ENCODE measurements around the gene FOXO3.

The FOXO3 gene

GRCh38 chr6:108625581-108625980 is 64.9 kb downstream of the FOXO3 start:
- in situ Hi-C loops (cut with MboI; ENCODE audit: low sequenced_read_pairs), result no loop called here

GRCh38 chr6:108626777-108627176 is 66.1 kb downstream of the FOXO3 start:
- in situ Hi-C loops (cut with MboI; ENCODE audit: low sequenced_read_pairs), result no loop called here

DNA sequence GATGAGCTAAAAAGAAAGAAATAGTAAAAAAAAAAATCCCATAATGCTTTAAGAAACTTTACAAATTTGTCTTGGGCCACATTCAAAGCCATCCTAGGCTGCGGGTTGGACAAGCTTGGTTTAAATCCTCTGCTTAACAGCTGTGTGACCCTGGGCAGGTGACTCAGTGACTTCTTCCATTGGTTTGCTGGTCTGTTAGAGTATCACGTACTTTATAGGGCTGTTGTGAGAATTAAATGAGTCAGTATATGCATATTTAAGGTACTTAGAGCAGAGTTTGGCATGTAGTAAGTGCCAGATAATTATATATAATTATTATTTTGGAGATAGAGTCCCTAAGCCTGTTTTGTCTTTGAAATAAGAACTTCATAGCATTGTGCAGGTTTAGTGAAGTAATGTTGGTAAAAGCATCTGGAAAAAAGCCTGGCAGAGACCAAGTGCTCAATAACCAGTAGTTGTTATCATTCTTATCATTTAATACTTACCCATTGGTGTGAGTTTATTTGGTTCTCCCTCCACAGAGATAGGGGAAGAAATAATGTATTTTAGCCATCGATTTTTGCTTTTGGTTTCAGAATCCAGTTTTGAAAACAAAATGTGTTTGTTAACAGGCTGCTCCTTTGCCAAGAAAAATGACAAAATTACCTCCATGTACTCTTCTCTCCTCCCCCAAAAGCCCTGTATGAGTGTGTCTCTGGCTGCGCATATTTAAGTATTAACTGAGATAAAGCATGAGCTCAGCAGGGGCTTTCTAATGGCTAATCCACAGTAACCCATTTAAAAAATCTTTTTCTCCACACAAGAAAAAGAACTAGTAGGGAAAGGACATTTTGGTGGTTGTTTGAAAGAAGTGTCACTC is 67.2 kb downstream of the FOXO3 start:
- in situ Hi-C loops (cut with MboI; ENCODE audit: low sequenced_read_pairs), result no loop called here

DNA sequence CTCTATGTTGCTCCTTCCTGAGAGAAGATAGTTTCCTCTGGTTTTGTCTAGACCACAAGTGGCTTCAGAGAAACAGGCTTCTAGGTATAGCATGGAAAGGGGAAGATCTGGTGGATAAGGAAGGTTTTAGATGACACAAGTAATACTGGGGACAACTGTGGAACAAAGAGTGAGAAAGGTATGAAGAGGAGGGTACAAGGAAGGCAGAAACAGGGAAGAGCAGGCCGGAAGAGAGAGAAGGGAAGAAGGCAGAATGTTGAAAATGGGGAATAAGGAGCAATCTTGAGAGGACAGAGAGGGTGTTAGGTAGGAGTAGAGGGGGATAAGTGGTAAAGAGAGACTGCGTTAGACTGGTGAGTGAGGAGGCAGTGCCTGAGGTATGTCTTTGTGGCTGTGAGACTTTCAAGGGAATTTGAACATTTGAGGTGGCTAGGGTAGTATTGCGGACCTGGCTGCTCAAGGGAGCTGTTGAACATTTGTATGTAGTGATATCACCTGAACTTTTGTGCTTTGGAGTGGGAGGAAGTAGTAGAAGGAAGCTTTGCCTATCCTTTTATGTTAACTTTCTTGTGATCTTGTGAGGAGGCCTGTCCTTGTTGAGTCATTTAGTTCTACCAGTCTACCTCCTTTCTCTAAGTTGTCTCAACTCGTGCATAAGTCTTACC is 69.5 kb downstream of the FOXO3 start:
- in situ Hi-C loops (cut with MboI; ENCODE audit: low sequenced_read_pairs), result no loop called here

DNA sequence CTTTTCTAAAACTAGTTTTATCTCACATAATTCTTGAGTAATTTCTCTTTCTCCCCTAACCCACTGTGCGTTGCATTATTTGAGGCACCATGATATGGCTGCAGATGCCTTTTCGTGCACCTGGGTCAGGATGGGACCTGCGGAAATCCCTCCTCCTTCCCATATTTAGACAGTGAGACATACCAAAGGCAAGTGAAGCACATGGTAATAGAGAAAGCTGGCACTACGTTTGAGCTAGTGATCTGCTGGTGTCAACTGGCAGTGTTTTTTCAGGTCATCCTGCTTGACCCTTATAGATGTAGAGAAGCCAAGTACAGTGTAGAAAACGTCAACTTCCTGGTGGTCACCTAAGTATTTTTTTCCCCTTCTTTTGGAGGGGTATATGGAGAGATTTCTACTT is 71.7 kb downstream of the FOXO3 start:
- in situ Hi-C loops (cut with MboI; ENCODE audit: low sequenced_read_pairs), result no loop called here

DNA sequence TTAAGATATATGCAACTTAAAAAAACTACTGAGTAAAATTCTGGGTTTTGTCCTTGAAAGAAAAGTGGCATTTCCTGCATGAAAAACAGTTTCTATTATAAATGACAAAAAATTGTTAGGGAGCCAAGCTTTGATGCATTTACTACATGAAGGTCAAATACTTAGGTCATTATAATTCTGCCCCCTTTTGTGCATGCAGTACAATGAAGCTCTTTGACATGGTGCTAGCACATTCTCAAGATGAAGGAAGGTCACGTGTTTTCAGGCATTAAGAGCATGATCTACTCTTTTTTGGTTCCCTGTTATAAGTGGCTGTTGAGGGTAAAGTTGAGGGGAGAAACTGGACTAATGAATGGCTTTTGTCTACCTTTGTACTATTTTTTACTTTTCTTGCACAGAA is 72.7 kb downstream of the FOXO3 start:
- in situ Hi-C loops (cut with MboI; ENCODE audit: low sequenced_read_pairs), result no loop called here

- in situ Hi-C loops (cut with MboI; ENCODE audit: low sequenced_read_pairs), result no loop called here
These were observed 74.9 kb downstream of the FOXO3 start for GRCh38 chr6:108635505-108636226.

DNA sequence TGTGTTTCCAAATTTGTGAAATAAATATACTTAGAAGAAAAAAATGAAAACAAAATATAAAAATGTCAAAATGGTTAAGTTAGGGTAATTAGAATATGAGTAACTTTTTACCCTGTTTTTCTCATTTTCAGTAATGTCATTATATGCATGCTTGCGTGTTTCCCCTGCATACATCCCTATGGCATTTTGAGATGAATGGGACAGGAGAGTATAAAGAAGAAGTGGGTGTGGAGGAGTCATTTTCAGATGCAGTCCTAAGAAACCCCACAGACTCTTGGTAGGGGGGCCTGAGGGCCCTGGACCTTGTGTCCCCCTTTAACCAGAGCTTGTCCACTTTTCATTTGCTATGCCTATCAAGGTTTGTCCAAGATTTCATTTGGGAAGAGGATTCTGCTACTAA is 77.2 kb downstream of the FOXO3 start:
- in situ Hi-C loops (cut with MboI; ENCODE audit: low sequenced_read_pairs), result no loop called here

DNA sequence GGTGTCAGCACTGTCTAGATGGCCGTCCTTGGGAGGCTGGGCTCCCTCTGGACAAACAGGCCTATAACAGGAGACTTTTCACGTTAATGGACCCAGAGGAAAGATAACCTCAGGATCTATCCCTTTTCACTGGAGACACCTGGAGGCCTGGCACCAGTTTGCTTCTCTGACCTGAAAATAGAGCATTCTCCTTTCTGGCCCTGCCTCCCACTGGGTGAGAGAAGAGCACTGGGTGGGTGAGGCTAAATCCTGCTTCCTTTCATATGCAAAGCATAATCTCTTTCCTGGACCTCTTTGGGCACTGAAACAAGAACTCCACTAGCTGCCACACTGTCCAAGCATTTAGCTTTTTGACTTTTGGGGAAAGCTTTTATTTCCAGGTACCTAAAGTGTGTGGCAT is 78.3 kb downstream of the FOXO3 start:
- in situ Hi-C loops (cut with MboI; ENCODE audit: low sequenced_read_pairs), result no loop called here

DNA sequence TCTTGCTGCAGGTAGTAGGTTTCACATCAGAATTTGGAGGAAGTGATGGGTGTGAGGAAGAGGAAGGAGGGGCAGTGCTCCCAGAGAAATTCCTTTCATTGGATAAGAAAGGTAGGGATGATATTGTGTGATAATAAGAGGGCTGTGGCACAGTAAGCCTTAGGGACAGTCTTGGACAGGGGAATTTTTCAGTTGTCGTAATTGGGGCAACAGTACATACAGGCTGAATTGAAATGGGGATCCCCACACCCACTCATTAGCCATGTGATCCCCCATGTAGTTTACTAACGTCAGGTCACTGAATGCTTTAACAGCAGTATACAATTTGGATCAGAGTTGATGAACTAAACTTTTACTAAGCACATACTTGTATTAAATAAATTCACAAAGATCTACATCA is 79.4 kb downstream of the FOXO3 start:
- in situ Hi-C loops (cut with MboI; ENCODE audit: low sequenced_read_pairs), result no loop called here

GRCh38 chr6:108643184-108643583 is 82.5 kb downstream of the FOXO3 start:
- in situ Hi-C loops (cut with MboI; ENCODE audit: low sequenced_read_pairs), result no loop called here

DNA sequence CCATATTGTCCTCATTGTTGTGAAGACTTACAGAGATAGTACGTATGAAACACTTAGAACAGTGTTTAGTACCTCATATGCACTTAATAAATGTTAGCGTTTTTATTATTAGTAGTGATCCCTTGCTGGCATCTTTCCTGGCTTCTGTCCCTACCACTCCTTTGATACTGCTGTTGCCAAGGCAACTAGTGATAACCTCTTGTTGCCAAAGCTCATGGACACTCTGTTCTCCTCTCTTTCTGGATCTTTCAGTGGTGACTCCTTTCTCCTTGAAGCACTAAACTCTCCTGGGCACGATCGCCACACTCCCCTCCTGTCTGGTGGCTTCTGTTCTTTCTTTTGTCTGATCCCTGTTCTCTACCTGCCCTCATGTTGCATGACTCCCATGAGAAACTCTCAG is 83.5 kb downstream of the FOXO3 start:
- in situ Hi-C loops (cut with MboI; ENCODE audit: low sequenced_read_pairs), result no loop called here

- in situ Hi-C loops (cut with MboI; ENCODE audit: low sequenced_read_pairs), result no loop called here
These were observed 87.5 kb downstream of the FOXO3 start for GRCh38 chr6:108648191-108648590.

DNA sequence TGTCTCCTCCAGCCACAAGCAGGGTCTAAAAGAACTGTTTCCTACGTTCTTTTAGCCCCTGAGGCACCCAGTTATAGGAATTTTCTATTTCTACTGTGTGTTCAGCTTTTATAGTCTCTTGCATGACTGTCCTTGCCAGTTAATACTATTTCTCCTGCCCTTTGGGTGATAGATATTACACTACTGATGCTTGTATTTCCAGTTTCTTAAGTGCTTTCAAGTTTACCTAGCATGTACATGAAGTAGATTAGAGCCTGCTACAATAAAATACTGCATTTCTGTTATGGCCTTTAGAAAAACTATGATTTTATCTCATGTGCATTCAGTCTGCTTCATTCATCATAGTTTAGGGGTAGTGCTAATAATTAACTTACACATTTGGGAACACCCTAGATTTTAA is 89.6 kb downstream of the FOXO3 start:
- in situ Hi-C loops (cut with MboI; ENCODE audit: low sequenced_read_pairs), result no loop called here

GRCh38 chr6:108650781-108651180 is 90.1 kb downstream of the FOXO3 start:
- in situ Hi-C loops (cut with MboI; ENCODE audit: low sequenced_read_pairs), result no loop called here

- in situ Hi-C loops (cut with MboI; ENCODE audit: low sequenced_read_pairs), result no loop called here
These were observed 90.9 kb downstream of the FOXO3 start for GRCh38 chr6:108651340-108652227.

DNA sequence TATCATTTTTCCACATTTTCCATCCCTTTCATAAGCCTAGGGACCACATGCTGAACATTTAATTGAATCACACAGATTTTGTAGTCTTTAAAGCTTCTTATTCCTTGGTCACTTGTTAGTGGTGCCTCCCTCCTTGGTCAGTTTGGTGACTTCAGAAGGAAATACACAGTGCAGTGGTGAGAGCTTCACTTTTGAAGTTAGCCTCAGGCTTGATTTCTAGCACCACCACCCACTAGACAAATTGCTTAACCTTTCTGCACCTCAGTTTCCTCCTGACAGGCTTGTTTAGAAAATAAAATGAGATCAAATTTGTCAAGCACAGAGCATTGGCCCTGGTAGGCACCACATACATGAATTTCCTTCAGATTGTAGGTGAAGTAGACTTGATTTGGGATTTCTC is 91.7 kb downstream of the FOXO3 start:
- in situ Hi-C loops (cut with MboI; ENCODE audit: low sequenced_read_pairs), result no loop called here

DNA sequence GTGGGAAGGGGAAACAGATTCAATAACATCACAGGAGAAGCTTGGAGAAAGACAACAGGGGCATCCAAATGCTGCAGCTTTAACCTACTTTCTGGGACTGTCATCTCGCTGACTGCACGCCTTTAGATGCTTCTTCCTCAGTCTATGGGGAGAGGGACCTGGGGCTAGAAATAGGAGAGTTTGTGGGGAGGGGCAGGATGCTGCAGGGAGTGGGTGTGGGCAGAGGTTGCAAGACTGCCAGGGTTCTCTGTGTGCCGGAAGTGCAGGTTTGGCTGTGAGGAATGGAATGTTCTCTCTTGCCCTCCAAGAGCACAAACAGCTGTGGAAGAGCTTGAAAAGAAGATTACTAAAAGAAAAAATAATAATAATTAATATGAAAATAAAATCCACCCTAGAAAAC is 93.2 kb downstream of the FOXO3 start:
- in situ Hi-C loops (cut with MboI; ENCODE audit: low sequenced_read_pairs), result no loop called here

- in situ Hi-C loops (cut with MboI; ENCODE audit: low sequenced_read_pairs), result no loop called here
These were observed 93.9 kb downstream of the FOXO3 start for GRCh38 chr6:108654465-108655106.

All from hTERT RPE-1 (cell line).